AG10803 (cell line): Measurements from ENCODE around the gene FBXW2.
"Not testable (repeated sequence)": the region's sequence is repeated elsewhere in the genome, so short reads cannot be mapped to it uniquely, and the experiment has no call there.

ENCODE experiments used
- DNase-seq: peaks from one replicate; pipeline ENCODE4 v3.0.0; 2010; ENCODE audit warnings: low read depth
- H3K4me3 ChIP-seq: 2 replicates; pipeline ENCODE4 v1.5.1; 2011; ENCODE audit warnings: mild to moderate bottlenecking, low read length, control low read depth
- CTCF ChIP-seq: conservative IDR thresholded peaks from 2 replicates; pipeline ENCODE4 v1.5.1; 2011; ENCODE audit warnings: mild to moderate bottlenecking, low read length, control low read depth, inconsistent platforms

Gene FBXW2

GRCh38 chr9:120807607-120808379 is 14.6 kb upstream of the FBXW2 start:
- TF ChIP-seq CTCF = no peak
- DNase-seq = no peak
- no peak overlapping the region for H3K4me3 ChIP-seq

- DNase-seq = not testable (repeated sequence)
These were observed 11.7 kb upstream of the FBXW2 start for GRCh38 chr9:120804784-120805363.

GRCh38 chr9:120801441-120801840 is 8.2 kb upstream of the FBXW2 start:
- no peak overlapping the region for H3K4me3 ChIP-seq
- no peak for DNase-seq
- no peak for TF ChIP-seq CTCF

More at GRCh38 chr9:120804784-120805363, 11.7 kb upstream of the FBXW2 start:
- not testable (repeated sequence) for H3K4me3 ChIP-seq

GRCh38 chr9:120791161-120791560 is 2.1 kb downstream of the FBXW2 start:
- DNase-seq = no peak
- no peak for TF ChIP-seq CTCF
- no peak overlapping the region for H3K4me3 ChIP-seq

- no peak overlapping the region for H3K4me3 ChIP-seq
- no peak for DNase-seq
- no peak for TF ChIP-seq CTCF
These were observed 5.3 kb downstream of the FBXW2 start for GRCh38 chr9:120787933-120788332.

- DNase-seq = peak; percentile 96
- TF ChIP-seq CTCF = no peak
- no peak overlapping the region for H3K4me3 ChIP-seq
These were observed 9.6 kb downstream of the FBXW2 start for GRCh38 chr9:120783602-120784047.

- no peak overlapping the region for H3K4me3 ChIP-seq
- no peak for TF ChIP-seq CTCF
- no peak for DNase-seq
These were observed 12.0 kb downstream of the FBXW2 start for GRCh38 chr9:120781236-120781635.
